SK-N-SH treated with all-trans-retinoic acid at 6 μM for 48 hours (cell line): Measurements from ENCODE around the gene TCAF1.
"Not testable (repeated sequence)": the region's sequence is repeated elsewhere in the genome, so short reads cannot be mapped to it uniquely, and the experiment has no call there.

Experiments
- ATAC-seq: fragments of 200-7000 bp; cut with Tn5 transposase; 3 replicates; pipeline ENCODE4 v1.9.1; 2020; ENCODE audit warnings: mild to moderate bottlenecking, moderate library complexity
- ARNTL ChIP-seq: fragments of 450-650 bp; formaldehyde crosslinking; IDR thresholded peaks from 2 replicates; pipeline ENCODE4 v1.5.0; 2020; ENCODE audit warnings: low read depth, mild to moderate bottlenecking, moderate library complexity, borderline replicate concordance
- ESRRG ChIP-seq: fragments of 250-450 bp; sonication (Bioruptor Pico); IDR thresholded peaks from 2 replicates; pipeline ENCODE4 v1.6.1; 2021; ENCODE audit warnings: mild to moderate bottlenecking
- GLIS3 ChIP-seq: fragments of 250-450 bp; sonication (Bioruptor Pico); IDR thresholded peaks from 2 replicates; pipeline ENCODE4 v1.5.0; 2020; ENCODE audit warnings: mild to moderate bottlenecking, moderate library complexity
- ISL1 ChIP-seq: fragments of 250-450 bp; sonication (Bioruptor Pico); IDR thresholded peaks from 2 replicates; pipeline ENCODE4 v2.1.2; 2022; ENCODE audit warnings: mild to moderate bottlenecking, moderate library complexity
- OSR1 ChIP-seq: fragments of 250-450 bp; sonication (Bioruptor Pico); IDR thresholded peaks from 2 replicates; pipeline ENCODE4 v1.8.0; 2022; ENCODE audit warnings: moderate library complexity, mild to moderate bottlenecking, inconsistent platforms
- SNAI2 ChIP-seq: fragments of 250-450 bp; sonication (Bioruptor Pico); IDR thresholded peaks from 2 replicates; pipeline ENCODE4 v1.5.0; 2020; ENCODE audit warnings: mild to moderate bottlenecking, moderate library complexity
- ZFP3 ChIP-seq: fragments of 250-450 bp; sonication (Bioruptor Pico); IDR thresholded peaks from 2 replicates; pipeline ENCODE4 v1.5.0; 2020; ENCODE audit warnings: mild to moderate bottlenecking, moderate library complexity
- TF ChIP-seq, protein P1 (sequence below): fragments of 250-450 bp; sonication (Bioruptor Pico); IDR thresholded peaks from 2 replicates; pipeline ENCODE4 v1.5.1; 2021; ENCODE audit warnings: mild to moderate bottlenecking, moderate library complexity

The TCAF1 gene

DNA sequence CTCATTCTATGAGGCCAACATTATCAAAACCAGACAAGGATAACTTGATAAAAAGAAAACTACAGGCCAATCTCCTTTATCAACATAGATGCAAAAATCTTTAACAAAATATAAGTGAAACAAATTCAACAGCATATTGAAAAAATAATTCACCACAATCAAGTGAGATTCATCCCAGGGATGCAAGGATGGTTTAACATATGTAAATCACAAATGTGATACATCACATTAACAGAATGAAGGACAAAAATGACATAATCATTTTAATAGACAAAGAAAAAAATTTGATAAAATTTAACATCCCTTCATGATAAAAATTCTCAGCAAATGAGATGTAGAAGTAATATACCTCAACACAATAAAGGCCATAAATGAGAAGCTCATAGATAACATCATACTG is 53.8 kb downstream of the TCAF1 start (continued):
- TF ChIP-seq, protein P1, sequence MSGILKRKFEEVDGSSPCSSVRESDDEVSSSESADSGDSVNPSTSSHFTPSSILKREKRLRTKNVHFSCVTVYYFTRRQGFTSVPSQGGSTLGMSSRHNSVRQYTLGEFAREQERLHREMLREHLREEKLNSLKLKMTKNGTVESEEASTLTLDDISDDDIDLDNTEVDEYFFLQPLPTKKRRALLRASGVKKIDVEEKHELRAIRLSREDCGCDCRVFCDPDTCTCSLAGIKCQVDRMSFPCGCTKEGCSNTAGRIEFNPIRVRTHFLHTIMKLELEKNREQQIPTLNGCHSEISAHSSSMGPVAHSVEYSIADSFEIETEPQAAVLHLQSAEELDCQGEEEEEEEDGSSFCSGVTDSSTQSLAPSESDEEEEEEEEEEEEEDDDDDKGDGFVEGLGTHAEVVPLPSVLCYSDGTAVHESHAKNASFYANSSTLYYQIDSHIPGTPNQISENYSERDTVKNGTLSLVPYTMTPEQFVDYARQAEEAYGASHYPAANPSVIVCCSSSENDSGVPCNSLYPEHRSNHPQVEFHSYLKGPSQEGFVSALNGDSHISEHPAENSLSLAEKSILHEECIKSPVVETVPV, result no peak
- TF ChIP-seq ESRRG (CRISPR knock-in tag) (no peak), GLIS3 (CRISPR knock-in tag) (no peak), ZFP3 (CRISPR knock-in tag) (no peak)

DNA sequence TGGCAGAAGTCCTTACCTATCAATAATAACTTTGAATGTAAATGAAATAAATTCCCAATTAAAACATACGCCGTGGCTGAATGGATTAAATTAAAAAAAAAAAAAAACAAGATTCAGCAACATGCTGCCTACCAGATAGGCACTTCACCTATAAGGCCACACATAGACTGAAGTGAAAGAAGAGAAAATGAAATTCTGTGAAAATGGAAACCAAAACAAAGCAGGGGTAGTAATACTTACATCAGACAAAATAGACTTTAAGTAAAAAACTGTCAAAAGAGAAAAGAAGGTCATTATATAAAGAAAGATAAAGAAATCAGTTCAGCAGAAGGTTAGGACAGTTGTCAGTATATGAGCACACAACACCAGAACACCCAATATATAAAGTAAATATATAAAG is 55.3 kb downstream of the TCAF1 start:
- no peak for ATAC-seq
- TF ChIP-seq ISL1 (CRISPR knock-in tag) (no peak), ARNTL (CRISPR knock-in tag) (no peak), OSR1 (no peak), SNAI2 (CRISPR knock-in tag) (no peak)

DNA sequence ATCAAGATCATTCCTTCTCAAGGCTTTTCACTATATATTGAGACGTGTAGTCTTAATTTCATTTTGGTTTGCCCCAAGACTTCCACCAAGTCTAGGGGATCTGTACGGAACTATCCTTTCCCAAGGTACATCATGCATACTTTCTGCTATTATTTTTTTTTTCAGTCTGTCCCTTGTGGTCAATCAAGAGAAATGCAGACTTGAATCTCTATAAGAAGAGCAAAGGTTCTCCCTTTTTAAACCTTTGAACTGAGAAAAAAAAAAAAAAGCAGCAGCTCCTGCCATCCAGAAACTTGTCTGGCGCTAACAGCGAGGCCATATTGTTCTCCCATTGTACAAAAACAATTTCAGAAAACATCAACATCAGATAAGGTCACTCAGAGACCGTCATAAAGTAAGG is 60.3 kb downstream of the TCAF1 start:
- ATAC-seq, result not testable (repeated sequence)

DNA sequence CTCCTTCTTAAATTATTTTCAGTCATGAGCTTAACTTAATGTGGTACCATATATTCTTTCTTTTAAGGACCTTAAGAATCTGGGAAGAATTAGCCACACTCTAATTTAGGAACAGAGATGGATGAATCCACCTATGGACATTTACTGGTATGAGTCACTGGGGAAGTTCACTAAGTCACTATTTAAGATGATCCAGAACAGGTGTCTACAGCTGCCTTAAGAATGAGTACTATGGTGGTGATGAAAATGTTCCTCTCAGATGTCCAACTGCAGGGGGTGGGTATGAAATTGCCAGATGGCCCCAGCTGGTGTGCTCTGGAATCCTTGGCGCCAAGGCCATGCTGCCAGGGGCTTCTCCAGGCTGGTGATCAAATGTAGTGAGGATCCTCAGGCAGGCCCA is 61.9 kb downstream of the TCAF1 start:
- peak; percentile 1 for ATAC-seq

DNA sequence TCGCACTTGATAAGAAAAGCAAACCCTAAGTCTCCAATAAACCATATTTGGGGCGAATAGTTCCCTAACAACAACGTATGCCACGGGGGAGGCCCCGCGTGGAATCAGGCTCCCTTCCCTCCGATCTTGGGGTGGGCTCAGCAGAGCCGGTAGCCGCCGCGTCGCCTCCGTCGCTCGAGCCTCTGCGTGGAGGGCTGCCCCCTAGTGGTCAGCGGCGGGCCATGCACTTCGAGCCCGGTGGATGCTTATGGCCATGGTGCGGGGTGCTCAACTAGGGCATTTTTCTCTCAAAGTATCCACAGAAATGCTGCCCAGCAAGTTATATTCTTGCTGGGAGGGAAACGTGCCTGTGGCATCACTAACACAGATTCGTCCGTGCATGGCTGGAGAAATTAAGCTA is 64.8 kb downstream of the TCAF1 start:
- peak; percentile 75 for ATAC-seq

DNA sequence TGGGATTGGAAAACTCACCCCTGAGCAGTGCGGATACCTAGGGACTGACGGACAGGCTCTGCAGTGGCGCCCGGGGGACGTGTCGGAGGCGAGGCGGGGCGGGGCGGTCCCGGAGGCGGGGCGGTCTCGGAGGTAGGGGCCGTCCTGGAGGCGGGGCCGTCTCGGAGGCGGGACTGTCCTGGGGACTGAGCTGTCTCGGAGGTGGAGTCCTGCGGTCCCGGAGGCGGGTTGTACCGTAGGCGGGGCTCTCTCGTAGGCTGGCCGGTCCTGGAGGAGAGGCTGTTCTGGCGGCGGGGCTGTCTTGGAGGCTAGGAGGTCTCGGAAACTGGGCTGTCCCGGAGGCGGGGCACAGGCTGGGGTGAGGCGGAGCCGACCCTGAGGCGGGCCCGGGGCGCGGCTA is 65.4 kb downstream of the TCAF1 start:
- peak; percentile 90 for ATAC-seq

DNA sequence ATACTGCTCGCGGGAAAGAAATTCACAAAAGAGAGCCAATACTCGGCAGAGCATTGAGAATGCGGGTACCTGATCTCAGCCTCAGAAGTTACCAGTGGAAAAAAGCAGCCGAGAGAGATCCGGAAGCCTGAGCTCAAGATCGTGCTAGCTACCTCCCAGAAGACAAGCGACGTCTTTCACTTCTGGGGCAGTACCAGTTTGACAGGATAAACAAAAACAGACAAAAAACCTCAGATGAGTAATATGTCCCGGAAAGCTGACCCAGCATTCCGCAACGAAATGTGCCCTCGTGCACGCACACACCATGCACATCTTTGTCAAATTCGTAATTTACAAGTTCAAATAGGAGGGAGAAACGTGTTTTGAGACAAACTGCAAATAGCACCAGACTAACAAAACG is 65.9 kb downstream of the TCAF1 start:
- ATAC-seq, result peak; percentile 12

DNA sequence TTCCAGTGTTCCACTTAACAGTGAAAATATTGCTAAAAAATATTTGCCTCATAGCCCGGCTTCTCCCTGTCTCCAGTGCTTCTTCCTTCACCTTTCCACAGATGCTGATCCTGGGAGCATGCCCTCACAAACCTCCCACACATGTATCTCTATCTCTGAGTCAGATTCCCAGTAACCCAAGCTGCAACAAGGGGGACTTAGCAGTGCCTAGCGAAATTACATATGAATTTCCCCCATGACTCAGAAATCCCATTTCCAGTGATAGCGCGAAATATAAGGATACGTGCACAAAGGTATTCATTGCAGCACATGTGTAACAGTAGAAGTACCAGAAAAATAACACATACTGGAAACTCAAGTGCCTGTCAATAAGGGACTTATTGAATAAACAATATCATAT is 75.4 kb downstream of the TCAF1 start:
- ATAC-seq, result peak; percentile 32

DNA sequence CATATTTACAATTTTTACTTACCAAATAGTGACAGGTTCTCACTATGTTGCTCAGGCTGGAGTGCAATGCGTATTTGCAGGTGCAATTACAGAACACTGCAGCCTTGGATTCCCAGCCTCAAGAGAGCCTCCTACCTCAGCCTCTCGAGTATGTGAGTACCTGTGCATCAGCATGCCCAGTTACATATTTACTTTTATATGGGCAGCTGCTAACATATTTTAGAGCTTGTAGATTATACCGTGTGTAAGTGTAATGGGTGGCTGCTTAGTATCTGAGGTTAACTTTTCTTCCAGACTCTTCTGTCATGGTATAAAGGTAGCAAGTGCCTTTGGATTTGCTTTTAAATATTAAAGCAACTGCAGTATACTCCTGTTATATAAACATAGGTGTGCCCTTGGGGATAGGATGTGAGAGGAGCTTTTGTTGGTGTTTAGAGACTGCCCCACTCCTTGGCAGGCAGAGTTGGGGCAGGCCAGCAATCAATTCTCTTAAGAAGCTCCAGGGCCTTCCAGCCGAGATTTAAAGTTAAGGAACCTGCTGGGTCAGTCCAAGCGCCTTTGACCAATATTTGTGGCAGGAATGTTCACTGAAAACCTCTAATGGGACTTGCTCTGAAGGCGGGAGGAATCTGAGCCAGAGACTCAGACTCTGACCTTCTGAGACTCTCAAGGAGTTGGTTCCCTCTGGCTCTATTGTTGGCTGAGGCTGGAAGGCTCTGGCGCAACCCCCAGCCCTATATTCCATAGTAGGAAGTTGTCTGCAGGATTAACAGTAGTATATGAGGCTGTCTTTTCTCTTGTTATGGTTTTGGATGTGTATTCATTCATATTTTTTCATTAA is 77.5 kb downstream of the TCAF1 start:
- peak; percentile 37 for ATAC-seq

DNA sequence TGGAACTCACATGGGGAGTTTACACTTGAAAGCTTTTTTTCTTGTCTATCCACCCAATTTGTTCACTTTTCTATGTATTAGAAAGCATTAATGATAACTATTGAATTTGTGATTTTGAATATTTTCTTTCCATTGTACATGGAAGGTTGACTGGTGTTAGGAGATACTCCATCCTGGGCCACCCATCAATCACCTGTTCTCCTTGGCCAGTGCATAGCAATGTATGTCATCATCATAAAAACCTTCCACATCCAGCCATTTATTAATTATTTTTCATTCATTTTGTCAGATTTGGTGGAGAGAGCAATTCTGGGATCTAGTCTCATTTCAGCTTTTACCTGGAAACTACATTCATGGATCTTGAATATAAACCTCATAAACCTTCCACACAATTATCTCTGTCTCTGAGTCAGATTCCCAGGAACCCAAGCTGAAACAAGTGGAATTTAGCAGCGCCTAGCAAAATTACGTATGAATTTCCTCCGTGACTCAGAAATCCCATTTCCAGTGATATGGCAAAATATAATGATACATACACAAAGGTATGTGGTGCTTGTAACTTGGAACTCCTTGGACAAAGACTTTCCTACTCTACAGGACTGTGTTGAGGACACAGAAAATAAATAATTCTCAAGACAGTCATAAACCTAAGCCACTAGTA is 78.2 kb downstream of the TCAF1 start:
- ATAC-seq, result peak; percentile 79

DNA sequence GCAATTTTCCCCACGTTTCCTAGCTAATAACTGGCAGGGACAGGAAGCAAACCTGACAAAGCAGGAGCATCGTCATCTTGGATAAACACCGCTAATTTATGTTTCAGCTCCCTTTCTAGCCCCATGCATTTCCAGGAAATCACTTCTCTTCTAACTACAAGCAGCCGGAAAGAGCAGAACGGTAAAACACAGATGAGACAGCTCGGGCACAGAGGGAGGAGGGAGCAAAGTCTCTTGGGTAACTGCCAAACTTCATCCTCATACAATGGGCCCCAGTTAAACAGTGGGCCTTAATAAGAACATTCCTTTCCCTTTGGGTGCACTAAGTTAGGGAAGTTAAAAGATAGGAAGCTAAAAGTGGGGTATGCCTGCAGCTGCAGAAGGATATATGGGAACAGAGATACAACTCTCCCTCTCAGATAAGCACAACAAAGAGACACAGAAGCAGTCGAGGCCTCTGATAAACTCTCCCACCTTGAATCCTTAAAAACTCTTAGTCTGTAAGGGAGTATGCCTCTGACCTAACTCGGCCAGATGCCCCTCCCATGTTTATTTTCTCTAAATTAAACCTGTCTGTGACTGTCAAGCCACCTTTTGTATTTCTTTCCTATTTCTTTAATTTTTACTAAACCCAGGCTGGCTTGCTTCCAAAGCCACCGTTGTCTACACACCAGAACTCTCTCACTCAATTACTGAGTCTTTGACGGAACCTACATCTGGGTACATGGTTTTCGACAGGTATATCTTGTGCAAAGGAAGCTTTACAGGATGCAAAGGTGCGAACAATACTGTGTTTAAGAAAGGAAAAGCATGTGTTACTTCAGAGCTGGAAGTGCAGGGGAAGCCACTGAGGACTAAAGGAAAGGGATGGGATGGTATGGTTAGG is 80.3 kb downstream of the TCAF1 start:
- peak; percentile 44 for ATAC-seq

DNA sequence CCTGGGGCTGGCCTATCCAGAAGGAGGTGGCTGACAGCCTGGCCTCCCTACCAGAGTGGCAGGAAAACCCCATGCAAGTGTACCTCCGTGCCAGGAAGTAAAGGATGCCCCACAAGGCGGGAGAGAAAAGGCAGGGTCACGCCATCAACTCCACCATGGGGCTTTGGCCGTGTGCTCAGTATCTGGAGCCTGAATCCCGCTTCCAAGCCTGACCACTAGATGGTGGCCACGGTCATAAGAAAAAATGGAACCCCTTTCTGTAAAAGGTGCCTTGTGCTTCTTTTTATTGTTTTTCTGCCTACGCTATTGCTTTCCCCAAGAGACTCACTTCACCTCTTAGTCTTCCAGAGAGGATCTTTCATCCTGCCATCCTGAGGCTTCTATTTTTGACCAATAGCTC is 84.1 kb downstream of the TCAF1 start:
- peak; percentile 91 for ATAC-seq

DNA sequence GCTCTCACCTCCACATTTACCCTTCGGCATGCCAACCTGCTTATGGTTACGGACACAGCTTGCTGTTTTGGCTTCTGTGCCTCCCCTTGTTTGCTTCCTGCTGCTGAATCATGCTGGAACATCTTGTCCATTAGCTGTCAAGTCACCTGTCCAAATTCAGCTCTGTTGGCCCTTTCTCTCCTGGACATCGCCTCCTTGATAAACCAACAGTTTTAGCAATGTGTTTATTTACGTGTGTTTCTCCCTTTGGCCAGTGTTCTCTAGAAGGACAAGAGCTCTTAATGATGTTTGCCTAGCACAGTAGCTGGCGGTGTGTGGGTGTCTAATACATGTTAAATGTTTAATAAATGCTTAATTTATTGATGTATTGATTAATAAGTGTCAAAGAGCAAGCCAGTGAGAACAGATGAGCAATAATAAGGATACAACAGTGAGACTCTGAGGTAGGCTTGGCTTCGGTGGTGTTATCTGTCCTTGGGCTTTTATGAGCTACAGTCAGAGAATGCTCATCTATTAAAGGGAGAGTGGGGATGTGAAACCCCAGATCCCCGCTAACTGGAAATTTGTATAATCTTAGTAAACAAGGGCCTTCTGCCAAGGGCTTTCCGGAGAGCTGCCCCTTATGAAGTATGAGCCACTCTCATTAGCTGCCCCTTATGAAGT is 85.4 kb downstream of the TCAF1 start:
- ATAC-seq, result not testable (repeated sequence)

DNA sequence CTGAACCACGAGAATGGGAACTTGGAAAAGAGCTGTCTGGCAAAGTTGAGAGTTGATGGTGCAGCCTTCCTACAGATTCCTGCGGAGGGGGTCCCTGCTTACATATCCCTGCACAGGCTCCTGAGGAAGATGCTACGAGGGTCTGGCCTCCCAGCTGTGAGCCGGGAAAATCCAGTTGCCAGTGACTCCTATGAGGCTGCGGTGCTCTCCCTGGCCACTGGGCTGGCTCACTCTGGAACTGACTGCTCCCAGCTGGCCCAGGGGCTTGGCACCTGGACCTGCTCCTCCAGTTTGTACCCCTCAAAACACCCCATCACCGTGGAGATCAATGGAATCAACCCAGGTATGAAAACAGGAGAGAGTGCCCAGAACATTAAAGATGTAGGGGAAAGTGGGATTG is 91.3 kb downstream of the TCAF1 start:
- ATAC-seq, result not testable (repeated sequence)

DNA sequence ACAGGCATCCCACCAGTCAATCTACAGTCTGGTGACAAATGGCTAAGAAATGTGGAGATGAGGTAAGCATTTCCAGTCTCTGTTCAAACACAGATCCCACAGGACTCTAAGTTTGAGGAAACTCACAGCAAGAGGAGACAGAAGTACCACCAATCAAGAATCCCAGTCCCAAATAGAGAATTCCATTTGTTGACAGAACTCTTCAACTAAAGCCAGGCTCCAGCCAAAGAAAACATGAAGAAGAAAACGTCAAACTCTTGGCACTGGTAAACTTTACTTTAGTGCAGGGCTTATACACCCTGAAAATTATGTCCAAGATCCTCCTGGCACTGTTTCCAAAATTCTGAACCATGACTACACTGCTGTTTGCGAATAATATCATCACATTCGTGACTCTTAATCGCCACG is 95.3 kb downstream of the TCAF1 start:
- peak; percentile 98 for ATAC-seq
